Measurements from ENCODE around the gene ATG9A. TPM values are rescaled to one million over a fixed set of nuclear protein-coding genes. Genes with fewer than 3 reads are reported as not detected.

ATG9A gene
- total RNA-seq, 6 donors from 2014 or later: 40.9 to 57.7 (median 49.8) TPM

DNA sequence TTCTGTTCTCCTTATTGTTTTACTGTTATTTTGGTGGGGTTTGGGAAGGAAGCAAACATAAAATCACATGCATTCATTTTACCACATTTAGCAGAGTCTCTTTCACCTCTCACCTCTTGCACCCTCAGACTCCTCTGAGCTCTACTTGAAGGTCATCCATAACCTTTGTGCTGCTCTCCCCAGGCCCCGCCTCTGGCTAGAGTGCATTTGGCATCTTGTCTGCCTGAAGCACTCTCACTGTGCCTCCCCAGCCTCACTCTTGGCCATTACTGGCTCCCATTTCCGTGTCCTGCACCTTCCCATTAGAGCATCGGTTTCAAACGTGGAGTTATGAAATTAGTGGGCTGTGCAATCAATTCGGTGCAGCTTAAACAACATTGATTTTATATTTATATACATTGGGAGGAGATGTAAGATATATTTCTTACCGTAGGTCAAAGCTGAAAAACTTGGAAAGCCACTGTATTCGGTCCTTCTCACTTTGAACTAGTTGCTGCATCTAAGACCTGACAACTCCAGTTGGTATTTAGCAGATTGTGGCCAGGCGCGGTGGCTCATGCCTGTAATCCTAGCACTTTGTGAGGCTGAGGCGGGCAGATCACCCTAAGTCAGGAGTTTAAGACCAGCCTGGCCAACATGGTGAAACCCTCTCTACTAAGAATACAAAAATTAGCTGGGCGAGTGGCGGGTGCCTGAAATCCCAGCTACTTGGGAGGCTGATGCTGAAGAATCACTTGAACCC is 29.8 kb downstream of the ATG9A start:
- DNase-seq: no peak
- no peaks in the 10 kb centered on the region for H3K4me1 ChIP-seq
- no peaks in the 10 kb centered on the region for H3K36me3 ChIP-seq
- ATAC-seq (ENCODE audit: low FRiP score in 2 of 2): no peak
- H3K27ac ChIP-seq: no peak overlapping the region
- 85 to 91% methylated on average over 12 of the region's 12 CpGs for WGBS, 2 donors
- no peaks in the 10 kb centered on the region for H3K9me3 ChIP-seq
- H3K27me3 ChIP-seq: no peaks in the 10 kb centered on the region
- TF ChIP-seq EP300 (IDR thresholded peaks at IDR 0.05) (no peak), POLR2AphosphoS5 (IDR thresholded peaks at IDR 0.05) (no peak), POLR2A (IDR thresholded peaks at IDR 0.05) (no peak)
- TF ChIP-seq, protein P1, sequence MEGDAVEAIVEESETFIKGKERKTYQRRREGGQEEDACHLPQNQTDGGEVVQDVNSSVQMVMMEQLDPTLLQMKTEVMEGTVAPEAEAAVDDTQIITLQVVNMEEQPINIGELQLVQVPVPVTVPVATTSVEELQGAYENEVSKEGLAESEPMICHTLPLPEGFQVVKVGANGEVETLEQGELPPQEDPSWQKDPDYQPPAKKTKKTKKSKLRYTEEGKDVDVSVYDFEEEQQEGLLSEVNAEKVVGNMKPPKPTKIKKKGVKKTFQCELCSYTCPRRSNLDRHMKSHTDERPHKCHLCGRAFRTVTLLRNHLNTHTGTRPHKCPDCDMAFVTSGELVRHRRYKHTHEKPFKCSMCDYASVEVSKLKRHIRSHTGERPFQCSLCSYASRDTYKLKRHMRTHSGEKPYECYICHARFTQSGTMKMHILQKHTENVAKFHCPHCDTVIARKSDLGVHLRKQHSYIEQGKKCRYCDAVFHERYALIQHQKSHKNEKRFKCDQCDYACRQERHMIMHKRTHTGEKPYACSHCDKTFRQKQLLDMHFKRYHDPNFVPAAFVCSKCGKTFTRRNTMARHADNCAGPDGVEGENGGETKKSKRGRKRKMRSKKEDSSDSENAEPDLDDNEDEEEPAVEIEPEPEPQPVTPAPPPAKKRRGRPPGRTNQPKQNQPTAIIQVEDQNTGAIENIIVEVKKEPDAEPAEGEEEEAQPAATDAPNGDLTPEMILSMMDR (IDR thresholded peaks at IDR 0.05): no peak
- no peak overlapping the region for H3K4me3 ChIP-seq

DNA sequence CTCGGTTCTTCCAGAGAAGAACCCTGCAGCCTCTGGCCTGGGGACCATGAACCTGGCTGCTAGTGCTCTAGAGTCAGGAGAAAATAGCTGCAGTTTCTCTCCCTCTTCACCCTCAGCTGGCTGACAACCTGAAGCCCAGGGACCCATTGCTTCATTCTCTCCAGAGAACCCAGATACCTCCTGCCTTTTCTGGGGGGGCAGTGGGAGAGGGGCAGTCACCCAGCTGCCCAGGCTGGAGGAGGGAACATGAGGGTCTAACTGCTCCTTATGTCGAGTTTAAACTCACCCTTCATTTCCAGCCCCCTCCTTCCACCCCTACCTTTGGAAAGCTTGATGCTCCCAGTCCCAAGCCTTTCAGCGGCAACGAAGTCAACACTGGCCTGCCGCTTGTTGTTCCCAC is 30.5 kb downstream of the ATG9A start:
- Histone ChIP-seq H3K4me1 (no peaks in the 10 kb centered on the region), H3K27ac (no peak overlapping the region), H3K9me3 (no peaks in the 10 kb centered on the region), H3K4me3 (no peak overlapping the region), H3K36me3 (no peaks in the 10 kb centered on the region), H3K27me3 (no peaks in the 10 kb centered on the region)
- 78 to 80% methylated on average over 5 of the region's 5 CpGs for WGBS, 2 donors
- ATAC-seq (ENCODE audit: low FRiP score in 2 of 2) (no peak), DNase-seq (no peak)
- TF ChIP-seq POLR2AphosphoS5 (IDR thresholded peaks at IDR 0.05): no peak
- no peak for TF ChIP-seq POLR2A (IDR thresholded peaks at IDR 0.05)
- no peak for TF ChIP-seq EP300 (IDR thresholded peaks at IDR 0.05)

DNA sequence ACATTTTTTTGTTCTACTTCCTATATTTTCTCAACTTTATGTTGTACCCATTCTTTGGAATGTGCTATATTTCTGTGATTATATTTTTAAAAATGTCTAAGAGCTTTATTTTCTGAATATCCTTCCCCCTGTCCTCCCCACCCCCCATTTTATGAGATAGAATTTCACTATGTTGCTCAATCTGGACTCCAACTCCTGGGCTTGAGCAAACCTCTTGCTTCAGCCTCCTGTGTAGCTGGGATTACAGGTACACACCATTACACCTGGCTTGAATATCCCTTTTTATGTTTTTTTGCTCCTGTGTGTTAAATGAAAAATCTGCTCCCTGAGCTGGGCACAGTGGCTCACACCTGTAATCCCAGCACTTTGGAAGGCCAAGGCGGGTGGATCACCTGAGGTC is 32.0 kb downstream of the ATG9A start:
- DNase-seq (no peak), ATAC-seq (ENCODE audit: low FRiP score in 2 of 2) (no peak)
- Histone ChIP-seq H3K9me3 (no peaks in the 10 kb centered on the region), H3K27me3 (no peaks in the 10 kb centered on the region), H3K4me3 (no peak overlapping the region), H3K27ac (no peak overlapping the region), H3K36me3 (no peaks in the 10 kb centered on the region), H3K4me1 (no peaks in the 10 kb centered on the region)
- TF ChIP-seq, protein P1 (IDR thresholded peaks at IDR 0.05): no peak
- TF ChIP-seq POLR2AphosphoS5 (IDR thresholded peaks at IDR 0.05): no peak
- 90 to 100% methylated on average over 1 of the region's 1 CpG for WGBS, 2 donors

DNA sequence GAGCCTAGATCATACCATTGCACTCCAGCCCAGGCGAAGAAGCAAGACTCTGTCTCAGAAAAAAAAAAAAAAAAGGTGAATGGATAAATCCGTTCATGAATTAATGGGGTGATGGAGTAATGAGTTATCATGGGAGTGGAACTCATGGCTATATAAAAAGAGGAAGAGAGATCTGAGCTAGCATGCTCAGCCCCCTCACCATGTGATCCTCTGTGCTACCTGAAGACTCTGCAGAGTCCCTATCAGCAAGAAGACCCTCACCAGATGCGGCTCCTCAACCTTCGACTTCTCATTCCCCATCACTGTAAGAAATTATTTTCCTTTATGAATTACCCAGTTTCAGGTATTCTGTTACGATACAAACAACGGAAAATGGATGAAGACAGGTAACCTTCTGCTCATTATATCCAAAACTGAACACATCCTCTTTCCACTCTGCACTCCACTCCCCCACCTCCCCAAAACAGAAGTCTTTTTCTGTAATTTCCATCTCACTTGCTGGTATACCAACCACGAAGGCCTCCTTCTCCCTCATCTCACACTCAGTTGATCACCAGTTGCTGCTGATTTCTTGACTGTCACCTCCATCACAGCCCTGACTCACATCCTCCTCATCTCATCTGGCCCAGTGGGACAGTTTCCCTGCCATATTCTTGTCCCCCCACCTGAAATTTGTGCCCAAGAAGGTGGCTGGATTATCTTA is 42.5 kb downstream of the ATG9A start:
- H3K36me3 ChIP-seq: peaks cover 12 to 31% (median 22%) of the 10 kb centered on the region in 4 donors
- H3K27ac ChIP-seq: no peak overlapping the region
- H3K4me3 ChIP-seq: no peak overlapping the region
- ATAC-seq (ENCODE audit: low FRiP score in 2 of 2): no peak
- H3K9me3 ChIP-seq: no peaks in the 10 kb centered on the region
- TF ChIP-seq, protein P1 (IDR thresholded peaks at IDR 0.05): no peak
- no peak for TF ChIP-seq POLR2A (IDR thresholded peaks at IDR 0.05)
- H3K4me1 ChIP-seq: no peaks in the 10 kb centered on the region
- no peaks in the 10 kb centered on the region for H3K27me3 ChIP-seq
- WGBS, 2 donors: 84 to 90% methylated on average over 7 of the region's 7 CpGs
- no peak for DNase-seq

GRCh38 chr2:219184121-219184520 is 45.3 kb downstream of the ATG9A start:
- TF ChIP-seq POLR2A (IDR thresholded peaks at IDR 0.05) (no peak), POLR2AphosphoS5 (IDR thresholded peaks at IDR 0.05) (no peak), EP300 (IDR thresholded peaks at IDR 0.05) (no peak)
- TF ChIP-seq, protein P1 (IDR thresholded peaks at IDR 0.05): no peak
- H3K36me3 ChIP-seq: peaks cover 22 to 55% (median 44%) of the 10 kb centered on the region in 4 donors
- 88 to 96% methylated on average over 2 of the region's 2 CpGs for WGBS, 2 donors
- no peak for DNase-seq
- peaks cover 5 to 10% (median 7%) of the 10 kb centered on the region in 4 donors for H3K4me1 ChIP-seq
- no peak for ATAC-seq (ENCODE audit: low FRiP score in 2 of 2)
- H3K9me3 ChIP-seq: no peaks in the 10 kb centered on the region
- no peak overlapping the region for H3K27ac ChIP-seq
- no peak overlapping the region for H3K4me3 ChIP-seq
- H3K27me3 ChIP-seq: no peaks in the 10 kb centered on the region
